HEK293 (cell line): ENCODE results near the gene ADD2.

Experiments
- CTCF ChIA-PET: fragments of 350-600 bp; formaldehyde crosslinking; extraction: SDS; loops from one replicate; lab custom pipeline; 2021; ENCODE audit warnings: antibody characterized with exemption; lab: Yijun Ruan, JAX
- POLR2A ChIA-PET: fragments of 300-600 bp; formaldehyde crosslinking; extraction: SDS; loops from one replicate; lab custom pipeline; 2020; ENCODE audit warnings: antibody characterized with exemption, inconsistent platforms; lab: Yijun Ruan, JAX
- H3K27ac ChIP-seq: fragments of 200-500 bp; sonication (Bioruptor generic); 2 replicates; pipeline ENCODE4 v1.5.1; 2014; ENCODE audit warnings: low read depth, low read length, control low read depth, inconsistent platforms; ENCODE audit errors: extremely low read depth
- H3K36me3 ChIP-seq, 2 experiments: fragments of 200-500 bp in 1 of 2; sonication (Bioruptor generic) in 1 of 2; 1 replicate in 1 of 2; 2 replicates in 1 of 2; pipeline ENCODE4 v1.5.1; 2014 to 2017; ENCODE audit warnings: inconsistent platforms in 2 of 2, low read length in 2 of 2; ENCODE audit not compliant: control insufficient read depth in 2 of 2, insufficient read depth in 1 of 2
- H3K4me1 ChIP-seq: fragments of 200-500 bp; sonication (Bioruptor generic); 2 replicates; pipeline ENCODE4 v1.5.1; 2014; ENCODE audit warnings: mild to moderate bottlenecking, low read length, inconsistent platforms; ENCODE audit not compliant: control insufficient read depth, insufficient read depth
- H3K4me3 ChIP-seq: 2 replicates; pipeline ENCODE4 v1.5.1; 2011; ENCODE audit warnings: low read depth, mild to moderate bottlenecking, control low read depth, low read length, moderate library complexity
- H3K9me3 ChIP-seq: fragments of 200-500 bp; sonication (Bioruptor generic); 2 replicates; pipeline ENCODE4 v1.5.1; 2014; ENCODE audit warnings: low read depth, low read length, inconsistent platforms; ENCODE audit not compliant: control insufficient read depth, insufficient read depth
- BCL6B ChIP-seq: fragments of 450-650 bp; formaldehyde crosslinking; IDR thresholded peaks from 2 replicates; pipeline ENCODE4 v1.5.1; 2017; ENCODE audit warnings: missing biosample characterization, missing genetic modification characterization
- KLF17 ChIP-seq: fragments of 450-650 bp; formaldehyde crosslinking; IDR thresholded peaks from 2 replicates; pipeline ENCODE4 v1.5.1; 2016; ENCODE audit warnings: missing biosample characterization, missing genetic modification characterization
- KLF9 ChIP-seq: fragments of 450-650 bp; formaldehyde crosslinking; IDR thresholded peaks from 2 replicates; pipeline ENCODE4 v1.5.1; 2016; ENCODE audit warnings: missing biosample characterization, missing genetic modification characterization, low read depth
- PRDM6 ChIP-seq: fragments of 450-650 bp; formaldehyde crosslinking; IDR thresholded peaks from 2 replicates; pipeline ENCODE4 v1.5.1; 2017; ENCODE audit warnings: missing biosample characterization, missing genetic modification characterization
- SCRT1 ChIP-seq: fragments of 450-650 bp; formaldehyde crosslinking; IDR thresholded peaks from 2 replicates; pipeline ENCODE4 v1.5.1; 2016; ENCODE audit warnings: missing biosample characterization, missing genetic modification characterization, borderline replicate concordance
- ZNF18 ChIP-seq: fragments of 450-650 bp; formaldehyde crosslinking; IDR thresholded peaks from 2 replicates; pipeline ENCODE4 v1.5.1; 2016; ENCODE audit warnings: missing biosample characterization, missing genetic modification characterization
- ZNF184 ChIP-seq: fragments of 450-650 bp; IDR thresholded peaks from 2 replicates; pipeline ENCODE4 v1.5.1; 2018; ENCODE audit warnings: missing biosample characterization, mild to moderate bottlenecking, missing genetic modification characterization
- ZNF202 ChIP-seq: fragments of 450-650 bp; formaldehyde crosslinking; IDR thresholded peaks from 2 replicates; pipeline ENCODE4 v1.5.1; 2016; ENCODE audit warnings: missing biosample characterization, missing genetic modification characterization, borderline replicate concordance
- ZNF292 ChIP-seq: fragments of 450-650 bp; formaldehyde crosslinking; IDR thresholded peaks from 2 replicates; pipeline ENCODE4 v1.5.1; 2016; ENCODE audit warnings: low read depth, missing biosample characterization, missing genetic modification characterization, borderline replicate concordance
- ZNF311 ChIP-seq: fragments of 450-650 bp; formaldehyde crosslinking; IDR thresholded peaks from 2 replicates; pipeline ENCODE4 v1.5.1; 2017; ENCODE audit warnings: missing biosample characterization, missing genetic modification characterization, borderline replicate concordance
- ZNF350 ChIP-seq: fragments of 450-650 bp; formaldehyde crosslinking; IDR thresholded peaks from 2 replicates; pipeline ENCODE4 v1.5.0; 2017; ENCODE audit warnings: missing biosample characterization, mild to moderate bottlenecking, missing genetic modification characterization
- ZNF600 ChIP-seq: fragments of 450-650 bp; formaldehyde crosslinking; IDR thresholded peaks from 2 replicates; pipeline ENCODE4 v1.5.1; 2016; ENCODE audit warnings: missing biosample characterization, missing genetic modification characterization
- ZNF623 ChIP-seq: fragments of 450-650 bp; formaldehyde crosslinking; IDR thresholded peaks from 2 replicates; pipeline ENCODE4 v1.5.1; 2016; ENCODE audit warnings: missing biosample characterization, missing genetic modification characterization
- ZNF664 ChIP-seq: fragments of 450-650 bp; formaldehyde crosslinking; IDR thresholded peaks from 2 replicates; pipeline ENCODE4 v1.5.1; 2016; ENCODE audit warnings: missing biosample characterization, missing genetic modification characterization
- ZNF677 ChIP-seq: fragments of 450-650 bp; IDR thresholded peaks from 2 replicates; pipeline ENCODE4 v1.5.0; 2018; ENCODE audit warnings: missing biosample characterization, mild to moderate bottlenecking, missing genetic modification characterization, moderate library complexity
- ZNF701 ChIP-seq: fragments of 450-650 bp; formaldehyde crosslinking; IDR thresholded peaks from 2 replicates; pipeline ENCODE4 v1.5.1; 2016; ENCODE audit warnings: missing biosample characterization, missing genetic modification characterization
- TF ChIP-seq, protein P1 (sequence below): fragments of 450-650 bp; IDR thresholded peaks from 2 replicates; pipeline ENCODE4 v1.5.1; 2018; ENCODE audit warnings: missing biosample characterization, mild to moderate bottlenecking, missing genetic modification characterization
- TF ChIP-seq, protein P2 (sequence below): fragments of 450-650 bp; formaldehyde crosslinking; IDR thresholded peaks from 2 replicates; pipeline ENCODE4 v1.5.1; 2016; ENCODE audit warnings: missing biosample characterization, missing genetic modification characterization
- TF ChIP-seq, protein P3 (sequence below): fragments of 450-650 bp; formaldehyde crosslinking; IDR thresholded peaks from 2 replicates; pipeline ENCODE4 v1.5.1; 2016; ENCODE audit warnings: missing biosample characterization, missing genetic modification characterization

ADD2 gene

DNA sequence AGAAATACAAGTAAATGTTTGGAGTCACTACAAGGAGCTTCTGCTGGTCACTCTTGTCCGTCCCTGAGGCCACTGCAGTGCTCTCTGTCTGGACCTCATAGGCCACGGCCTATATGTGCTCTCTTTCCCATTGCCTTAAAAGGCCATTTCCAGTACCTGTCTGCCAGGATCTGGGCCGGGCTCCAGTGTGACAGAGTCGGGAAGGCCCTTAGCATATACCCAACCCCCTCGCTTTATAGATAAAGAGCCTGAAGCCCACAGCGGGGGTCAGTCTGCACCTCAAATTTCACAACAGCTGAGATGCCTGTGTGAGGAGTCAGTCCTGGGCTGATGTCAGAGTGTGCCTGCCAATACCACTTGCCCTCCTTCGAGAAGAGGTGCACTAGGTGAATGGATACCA lies 39.9 kb downstream of the ADD2 start (continued):
- no peak for TF ChIP-seq ZNF18 (tag by site-specific recombination)
- TF ChIP-seq, protein P1, sequence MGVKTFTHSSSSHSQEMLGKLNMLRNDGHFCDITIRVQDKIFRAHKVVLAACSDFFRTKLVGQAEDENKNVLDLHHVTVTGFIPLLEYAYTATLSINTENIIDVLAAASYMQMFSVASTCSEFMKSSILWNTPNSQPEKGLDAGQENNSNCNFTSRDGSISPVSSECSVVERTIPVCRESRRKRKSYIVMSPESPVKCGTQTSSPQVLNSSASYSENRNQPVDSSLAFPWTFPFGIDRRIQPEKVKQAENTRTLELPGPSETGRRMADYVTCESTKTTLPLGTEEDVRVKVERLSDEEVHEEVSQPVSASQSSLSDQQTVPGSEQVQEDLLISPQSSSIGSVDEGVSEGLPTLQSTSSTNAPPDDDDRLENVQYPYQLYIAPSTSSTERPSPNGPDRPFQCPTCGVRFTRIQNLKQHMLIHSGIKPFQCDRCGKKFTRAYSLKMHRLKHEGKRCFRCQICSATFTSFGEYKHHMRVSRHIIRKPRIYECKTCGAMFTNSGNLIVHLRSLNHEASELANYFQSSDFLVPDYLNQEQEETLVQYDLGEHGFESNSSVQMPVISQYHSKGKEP (tag by site-specific recombination): no peak
- TF ChIP-seq KLF17 (tag by site-specific recombination): no peak
- TF ChIP-seq ZNF202 (tag by site-specific recombination): no peak
- no peak for TF ChIP-seq PRDM6 (tag by site-specific recombination)
- TF ChIP-seq KLF9 (tag by site-specific recombination): no peak
- no peak for TF ChIP-seq ZNF701 (tag by site-specific recombination)

DNA sequence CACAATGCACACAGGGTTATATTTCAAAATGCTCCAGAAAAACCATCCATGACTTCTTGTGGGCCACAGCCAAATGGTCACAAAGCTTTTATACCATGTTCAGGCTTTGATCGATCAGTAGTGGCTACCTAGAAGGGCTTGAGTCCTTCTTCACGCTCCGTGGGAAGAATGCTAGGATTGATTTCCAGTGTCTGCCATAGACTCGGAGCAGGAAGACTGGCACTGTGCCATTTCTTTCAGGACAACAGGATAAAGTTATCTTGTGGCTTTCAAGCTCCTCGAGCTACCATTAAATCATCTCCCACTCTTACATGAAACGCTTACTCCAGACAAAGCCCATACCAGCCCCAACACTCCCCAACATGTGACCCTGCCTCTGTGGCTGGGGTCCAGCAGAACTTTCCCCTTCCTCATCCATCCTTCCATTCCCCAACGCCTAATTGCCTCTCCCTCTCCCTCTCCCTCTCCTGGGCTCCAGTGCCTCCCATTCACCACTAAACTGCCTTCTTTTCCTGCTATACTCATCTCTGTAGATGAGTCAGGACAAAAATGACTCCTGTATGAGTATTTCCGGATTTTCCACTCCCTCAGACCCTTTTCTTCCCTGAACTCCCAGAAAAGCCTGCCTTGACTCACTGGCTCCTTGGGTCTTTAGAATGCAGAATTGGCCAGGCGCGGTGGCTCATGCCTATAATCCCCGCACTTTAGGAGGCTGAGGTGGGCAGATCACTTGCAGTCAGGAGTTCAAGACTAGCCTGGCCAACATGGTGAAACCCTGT lies 40.9 kb downstream of the ADD2 start:
- H3K4me1 ChIP-seq: no peaks in the 10 kb centered on the region
- ChIA-PET POLR2A (no interaction called here), CTCF (interaction anchor here (0.6 kb wide), 1 partner anchor 1478 kb away, joined by 3 read pairs; no protein-coding TSS in a partner anchor)
- no peak overlapping the region for H3K4me3 ChIP-seq
- no peaks in the 10 kb centered on the region for H3K36me3 ChIP-seq
- H3K9me3 ChIP-seq: no peaks in the 10 kb centered on the region
- TF ChIP-seq, protein P2, sequence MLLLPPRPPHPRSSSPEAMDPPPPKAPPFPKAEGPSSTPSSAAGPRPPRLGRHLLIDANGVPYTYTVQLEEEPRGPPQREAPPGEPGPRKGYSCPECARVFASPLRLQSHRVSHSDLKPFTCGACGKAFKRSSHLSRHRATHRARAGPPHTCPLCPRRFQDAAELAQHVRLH (tag by site-specific recombination): no peak
- TF ChIP-seq ZNF292 (tag by site-specific recombination) (no peak), ZNF623 (tag by site-specific recombination) (no peak), ZNF311 (tag by site-specific recombination) (no peak), ZNF350 (no peak), ZNF677 (tag by site-specific recombination) (no peak), ZNF184 (tag by site-specific recombination) (no peak), ZNF664 (no peak), SCRT1 (no peak), ZNF600 (tag by site-specific recombination) (no peak), BCL6B (tag by site-specific recombination) (no peak), KLF9 (tag by site-specific recombination) (no peak)
- TF ChIP-seq, protein P1 (tag by site-specific recombination): no peak
- TF ChIP-seq, protein P3, sequence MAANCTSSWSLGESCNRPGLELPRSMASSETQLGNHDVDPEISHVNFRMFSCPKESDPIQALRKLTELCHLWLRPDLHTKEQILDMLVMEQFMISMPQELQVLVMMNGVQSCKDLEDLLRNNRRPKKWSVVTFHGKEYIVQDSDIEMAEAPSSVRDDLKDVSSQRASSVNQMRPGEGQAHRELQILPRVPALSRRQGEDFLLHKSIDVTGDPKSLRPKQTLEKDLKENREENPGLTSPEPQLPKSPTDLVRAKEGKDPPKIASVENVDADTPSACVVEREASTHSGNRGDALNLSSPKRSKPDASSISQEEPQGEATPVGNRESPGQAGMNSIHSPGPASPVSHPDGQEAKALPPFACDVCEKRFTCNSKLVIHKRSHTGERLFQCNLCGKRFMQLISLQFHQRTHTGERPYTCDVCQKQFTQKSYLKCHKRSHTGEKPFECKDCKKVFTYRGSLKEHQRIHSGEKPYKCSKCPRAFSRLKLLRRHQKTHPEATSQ (tag by site-specific recombination): no peak
- no peak overlapping the region for H3K27ac ChIP-seq
